ENCODE data around the gene PTK6. TPM values are rescaled to one million over a fixed set of nuclear protein-coding genes. Genes with fewer than 3 reads are reported as not detected.

The PTK6 gene
- total RNA-seq, 4 donors from 2014 or later: 0.38 to 0.68 (median 0.66) TPM; not detected in 1

- TF ChIP-seq CTCF (IDR thresholded peaks at IDR 0.05; ENCODE audit: low read depth): no peak
Observed at GRCh38 chr20:63578224-63579016, 41.2 kb upstream of the PTK6 start.

- no peak for TF ChIP-seq CTCF (IDR thresholded peaks at IDR 0.05; ENCODE audit: low read depth)
Observed at GRCh38 chr20:63577317-63577894, 40.2 kb upstream of the PTK6 start.

- TF ChIP-seq CTCF (IDR thresholded peaks at IDR 0.05; ENCODE audit: low read depth): no peak
Observed at GRCh38 chr20:63576311-63576710, 39.1 kb upstream of the PTK6 start.

- TF ChIP-seq CTCF (IDR thresholded peaks at IDR 0.05; ENCODE audit: low read depth): no peak
Observed at GRCh38 chr20:63574829-63575743, 37.9 kb upstream of the PTK6 start.

- TF ChIP-seq CTCF (IDR thresholded peaks at IDR 0.05; ENCODE audit: low read depth): no peak
Observed at GRCh38 chr20:63574156-63574828, 37.1 kb upstream of the PTK6 start, which contains the start of gene HELZ2. HELZ2 (minus strand) TSS chr20:63574239; CDS start chr20:63572385, 1,854 bp downstream.

GRCh38 chr20:63573647-63574131, 36.5 kb upstream of the PTK6 start:
- no peak for TF ChIP-seq CTCF (IDR thresholded peaks at IDR 0.05; ENCODE audit: low read depth)

Measured in subcutaneous adipose tissue (tissue), 4 donors.